BJ (cell line): ENCODE data around the gene TJAP1. TPM values are rescaled to one million over a fixed set of nuclear protein-coding genes. Genes with fewer than 3 reads are reported as not detected.

Experiments
- CTCF ChIA-PET: fragments of 350-600 bp; formaldehyde crosslinking; extraction: SDS; loops from one replicate; lab custom pipeline; 2021; ENCODE audit warnings: antibody characterized with exemption, inconsistent platforms; lab: Yijun Ruan, JAX
- POLR2A ChIA-PET: fragments of 300-600 bp; sonication (Branson Sonifier 250); formaldehyde crosslinking; extraction: SDS; loops from one replicate; lab custom pipeline; 2021; ENCODE audit warnings: antibody characterized with exemption; lab: Charles Lee
- DNase-seq: peaks from one replicate; pipeline ENCODE4 v3.0.0-alpha.2; 2011; ENCODE audit warnings: low read depth
- H3K27me3 ChIP-seq: 2 replicates; pipeline ENCODE4 v1.6.0; 2011; ENCODE audit warnings: low read length; ENCODE audit not compliant: control insufficient read depth, insufficient read depth
- H3K36me3 ChIP-seq: 2 replicates; pipeline ENCODE4 v1.5.1; 2011; ENCODE audit warnings: low read length; ENCODE audit not compliant: control insufficient read depth, insufficient read depth
- H3K4me3 ChIP-seq: 2 replicates; pipeline ENCODE4 v1.5.1; 2011; ENCODE audit warnings: low read depth, mild to moderate bottlenecking, control low read depth, low read length
- polyA plus RNA-seq: library from polyadenylated mRNA; depleted of rRNA; stranded (reverse); fragments of >200 nt; gene quantifications from 2 replicates; pipeline ENCODE4 v1.2.3, GENCODE V29; 2011
- TF ChIP-seq, protein P1 (sequence below): IDR thresholded peaks from 2 replicates; pipeline ENCODE4 v1.5.1; 2011; ENCODE audit warnings: low read depth, mild to moderate bottlenecking, control low read depth, inconsistent platforms, low read length, moderate library complexity; ENCODE audit not compliant: insufficient read depth

The TJAP1 gene
- polyA plus RNA-seq, 1 experiment, result 29.0 TPM

DNA sequence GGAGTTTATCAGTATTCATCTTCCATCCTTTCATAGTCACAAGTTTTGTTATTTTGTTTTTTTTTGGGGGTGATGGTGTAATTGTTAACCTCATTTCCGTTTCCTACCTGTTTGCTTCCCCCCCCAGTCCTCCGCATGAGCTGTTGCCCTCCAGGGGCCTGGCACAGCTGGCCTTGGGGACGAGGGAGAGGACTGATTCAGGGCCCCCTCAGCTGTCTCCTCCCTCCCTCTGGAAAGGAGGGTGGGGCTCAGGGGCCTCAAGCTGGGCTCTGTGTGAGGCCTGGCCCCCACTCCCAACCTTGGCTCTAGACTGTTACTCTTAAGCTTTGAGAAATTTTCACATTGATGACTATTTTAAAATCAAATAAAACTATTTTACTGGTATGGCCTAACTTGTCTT, 28.8 kb downstream of the TJAP1 start:
- TF ChIP-seq, protein P1, sequence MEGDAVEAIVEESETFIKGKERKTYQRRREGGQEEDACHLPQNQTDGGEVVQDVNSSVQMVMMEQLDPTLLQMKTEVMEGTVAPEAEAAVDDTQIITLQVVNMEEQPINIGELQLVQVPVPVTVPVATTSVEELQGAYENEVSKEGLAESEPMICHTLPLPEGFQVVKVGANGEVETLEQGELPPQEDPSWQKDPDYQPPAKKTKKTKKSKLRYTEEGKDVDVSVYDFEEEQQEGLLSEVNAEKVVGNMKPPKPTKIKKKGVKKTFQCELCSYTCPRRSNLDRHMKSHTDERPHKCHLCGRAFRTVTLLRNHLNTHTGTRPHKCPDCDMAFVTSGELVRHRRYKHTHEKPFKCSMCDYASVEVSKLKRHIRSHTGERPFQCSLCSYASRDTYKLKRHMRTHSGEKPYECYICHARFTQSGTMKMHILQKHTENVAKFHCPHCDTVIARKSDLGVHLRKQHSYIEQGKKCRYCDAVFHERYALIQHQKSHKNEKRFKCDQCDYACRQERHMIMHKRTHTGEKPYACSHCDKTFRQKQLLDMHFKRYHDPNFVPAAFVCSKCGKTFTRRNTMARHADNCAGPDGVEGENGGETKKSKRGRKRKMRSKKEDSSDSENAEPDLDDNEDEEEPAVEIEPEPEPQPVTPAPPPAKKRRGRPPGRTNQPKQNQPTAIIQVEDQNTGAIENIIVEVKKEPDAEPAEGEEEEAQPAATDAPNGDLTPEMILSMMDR, result no peak
- H3K4me3 ChIP-seq, result no peak overlapping the region
- DNase-seq, result no peak
- ChIA-PET CTCF (interaction anchor here (0.5 to 12.0 kb wide), 29 partner anchors 10 to 510 kb away, joined by 3 to 136 read pairs (median 5); partner anchors contain the start of genes DLK2, DNPH1, POLR1C and YIPF3), POLR2A (interaction anchor here (0.6 to 0.7 kb wide), 2 partner anchors 9 to 29 kb away, joined by 4 to 13 read pairs; partner anchors contain the start of gene TJAP1)
- peaks cover 28% of the 10 kb centered on the region for H3K36me3 ChIP-seq
- no peaks in the 10 kb centered on the region for H3K27me3 ChIP-seq

DNA sequence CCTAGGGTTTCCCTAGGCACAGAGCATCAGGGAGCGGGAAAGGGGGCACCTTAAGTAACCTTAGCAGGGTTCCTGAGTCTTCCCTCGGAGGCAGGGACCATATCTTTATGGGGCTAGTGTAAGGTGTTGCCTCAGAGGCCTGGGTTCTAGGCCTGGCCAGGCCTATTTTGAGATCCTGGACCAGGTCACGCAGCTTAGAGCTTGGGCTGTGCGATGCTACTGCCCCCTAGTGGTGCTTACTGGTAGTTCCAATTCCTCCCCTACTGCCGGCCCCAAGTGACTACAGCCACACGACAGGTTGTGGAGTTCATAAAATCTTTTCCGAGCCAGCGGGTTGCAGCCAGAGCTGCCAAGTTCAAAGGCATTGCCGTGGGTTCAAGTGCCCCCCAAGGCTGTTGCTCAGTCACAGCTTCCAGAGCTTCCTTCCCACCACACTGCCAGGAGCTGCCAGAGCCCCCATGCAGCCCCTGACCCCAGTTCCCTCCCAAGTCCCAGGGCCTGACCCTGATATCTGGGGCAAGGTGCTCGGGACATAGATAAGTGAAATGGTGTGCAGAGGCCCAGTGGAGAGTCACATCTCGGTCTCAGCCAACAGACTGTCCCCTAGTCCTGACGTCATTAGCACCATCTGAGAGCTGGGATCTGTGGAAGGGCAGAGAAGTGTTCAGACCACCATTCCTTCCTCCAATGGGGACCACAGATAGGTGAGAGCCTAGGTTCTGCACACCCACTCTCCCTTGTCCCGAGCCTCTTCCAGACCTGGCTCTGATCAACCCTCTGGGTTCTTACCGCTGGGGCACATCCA, 29.5 kb downstream of the TJAP1 start:
- CTCF ChIA-PET, result interaction anchor here (0.5 to 12.0 kb wide), 42 partner anchors 9 to 509 kb away, joined by 3 to 136 read pairs (median 5); partner anchors contain the start of genes DLK2, DNPH1, POLR1C and TJAP1
- Histone ChIP-seq H3K27me3 (no peaks in the 10 kb centered on the region), H3K36me3 (peaks cover 31% of the 10 kb centered on the region), H3K4me3 (no peak overlapping the region)
- TF ChIP-seq, protein P1, result peak; percentile 95
- POLR2A ChIA-PET, result interaction anchor here (0.6 to 0.7 kb wide), 2 partner anchors 10 to 30 kb away, joined by 4 to 13 read pairs; partner anchors contain the start of gene TJAP1
- DNase-seq, result no peak

DNA sequence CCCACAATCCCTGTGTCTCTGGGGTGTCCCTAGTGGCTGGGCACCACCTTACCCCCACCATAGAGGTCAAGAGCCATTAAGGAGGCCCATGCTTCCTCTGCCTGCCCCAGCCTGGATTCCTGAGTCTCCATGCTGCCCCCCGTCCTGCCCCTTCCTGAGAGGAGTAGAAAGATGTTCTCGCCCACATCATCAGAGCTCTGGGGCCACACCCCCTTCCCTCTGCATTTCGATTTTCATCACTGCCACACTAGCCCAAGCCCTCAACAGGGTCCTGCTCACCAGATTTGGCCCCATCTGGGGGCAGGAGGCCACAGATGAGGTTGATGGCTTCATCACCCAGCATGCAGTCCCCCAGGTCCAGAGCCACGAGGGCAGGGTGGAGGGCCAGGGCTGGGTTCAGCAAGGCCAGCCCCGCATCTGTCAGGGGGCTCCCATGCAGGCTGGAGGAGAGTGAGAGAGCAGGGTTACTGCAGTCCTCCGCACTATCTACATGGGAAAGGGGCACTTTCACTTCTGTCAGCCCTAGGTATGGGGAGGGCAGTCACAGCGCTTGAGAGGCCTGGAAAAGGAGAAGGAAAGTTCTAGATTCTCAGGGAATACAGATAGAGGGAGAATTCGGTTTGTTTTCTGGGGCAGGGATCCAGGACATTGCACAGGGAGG, 31.2 kb downstream of the TJAP1 start:
- peaks cover 32% of the 10 kb centered on the region for H3K36me3 ChIP-seq
- ChIA-PET POLR2A (interaction anchor here (0.6 kb wide), 1 partner anchor 66 kb away, joined by 3 read pairs; no protein-coding TSS in a partner anchor), CTCF (interaction anchor here (1.6 to 12.0 kb wide), 9 partner anchors 8 to 246 kb away, joined by 4 to 136 read pairs (median 11); partner anchors contain the start of genes DLK2, POLR1C and YIPF3)
- no peak overlapping the region for H3K4me3 ChIP-seq
- no peak for DNase-seq
- TF ChIP-seq, protein P1, result no peak
- no peaks in the 10 kb centered on the region for H3K27me3 ChIP-seq

DNA sequence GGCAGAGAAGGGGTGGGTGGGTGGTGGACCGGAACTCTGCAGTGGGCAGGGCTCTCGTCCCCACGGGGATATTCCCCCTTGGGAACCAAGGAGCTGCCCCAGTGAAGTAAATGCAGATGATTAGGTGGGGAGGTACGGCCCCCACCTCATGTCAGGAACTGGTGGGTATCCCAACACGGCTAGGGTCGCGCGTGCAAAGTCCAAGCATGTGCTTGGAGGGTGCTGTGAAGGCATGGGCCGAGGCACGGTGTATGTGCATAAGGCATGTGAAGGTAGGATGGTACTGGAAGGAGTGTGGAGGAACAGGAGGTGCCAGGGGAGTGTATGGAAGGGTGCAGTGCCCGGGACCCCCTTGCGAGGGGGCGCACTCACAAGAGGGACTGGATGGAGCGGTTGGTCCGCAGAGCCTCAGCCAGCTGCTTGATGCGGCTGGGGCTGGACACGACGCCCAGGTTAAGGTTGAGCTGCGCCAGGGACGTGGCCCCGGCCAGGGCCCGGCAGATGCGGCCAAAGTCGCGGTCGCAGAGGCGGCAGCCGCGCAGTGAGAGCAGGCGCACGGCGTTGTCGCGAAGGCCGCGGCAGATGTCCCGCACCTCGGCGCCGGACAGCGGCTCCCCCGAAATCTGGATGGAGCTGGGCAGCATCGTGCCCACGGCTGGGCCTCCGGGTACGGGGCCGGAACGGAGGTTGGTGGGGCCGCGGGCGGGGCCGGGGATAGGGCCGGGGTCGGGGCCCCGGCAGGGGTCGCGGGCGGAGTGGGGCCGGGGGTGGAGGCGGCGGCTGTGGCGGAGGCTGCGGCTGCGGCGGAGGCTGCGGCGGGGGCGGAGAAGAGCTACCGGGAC, 32.0 kb downstream of the TJAP1 start:
- TF ChIP-seq, protein P1, result 0 out of 2 replicates have a peak, but pooled peaks have one; percentile 4
- Histone ChIP-seq H3K27me3 (no peaks in the 10 kb centered on the region), H3K4me3 (peak overlapping the region; percentile 61), H3K36me3 (peaks cover 33% of the 10 kb centered on the region)
- POLR2A ChIA-PET, result interaction anchor here (0.6 kb wide), 1 partner anchor 505 kb away, joined by 5 read pairs; no protein-coding TSS in a partner anchor
- no peak for DNase-seq
- CTCF ChIA-PET, result interaction anchor here (0.6 to 12.0 kb wide), 8 partner anchors 10 to 247 kb away, joined by 3 to 136 read pairs (median 12); partner anchors contain the start of gene DLK2
